H9 (cell line): ENCODE results near the gene TARBP2. TPM values are rescaled to one million over a fixed set of nuclear protein-coding genes. Genes with fewer than 3 reads are reported as not detected.

ENCODE experiments used
- DNase-seq: peaks from one replicate; pipeline ENCODE4 v3.0.0-alpha.2; 2017
- H2AFZ ChIP-seq: one replicate; pipeline ENCODE4 v1.6.1; 2013; ENCODE audit warnings: mild to moderate bottlenecking, low read length, control low read depth, moderate library complexity
- H2AK5ac ChIP-seq: 2 replicates; pipeline ENCODE4 v1.6.1; 2013; ENCODE audit warnings: low read length, control low read depth, mixed read lengths; ENCODE audit not compliant: insufficient read length
- H2BK120ac ChIP-seq: one replicate; pipeline ENCODE4 v1.6.1; 2013; ENCODE audit warnings: low read depth, mild to moderate bottlenecking, low read length, control low read depth, inconsistent platforms; ENCODE audit not compliant: poor library complexity, severe bottlenecking
- H2BK12ac ChIP-seq: 2 replicates; pipeline ENCODE4 v1.6.1; 2013; ENCODE audit warnings: low read length, control low read depth, mixed read lengths, low read depth; ENCODE audit not compliant: insufficient read length
- H2BK15ac ChIP-seq: 2 replicates; pipeline ENCODE4 v1.6.1; 2013; ENCODE audit warnings: low read depth, low read length, control low read depth
- H2BK20ac ChIP-seq: one replicate; pipeline ENCODE4 v1.6.1; 2013; ENCODE audit warnings: low read depth, mild to moderate bottlenecking, low read length, control low read depth, inconsistent platforms; ENCODE audit not compliant: poor library complexity, severe bottlenecking
- H2BK5ac ChIP-seq: 2 replicates; pipeline ENCODE4 v1.6.1; 2013; ENCODE audit warnings: low read length, control low read depth, mixed read lengths; ENCODE audit not compliant: insufficient read length
- H3K14ac ChIP-seq: 2 replicates; pipeline ENCODE4 v1.6.1; 2013; ENCODE audit warnings: low read length, control low read depth; ENCODE audit not compliant: insufficient read depth
- H3K18ac ChIP-seq: 2 replicates; pipeline ENCODE4 v1.6.1; 2013; ENCODE audit warnings: low read depth, mild to moderate bottlenecking, mixed read lengths, low read length, control low read depth; ENCODE audit not compliant: insufficient read length
- H3K23ac ChIP-seq: 2 replicates; pipeline ENCODE4 v1.6.1; 2013; ENCODE audit warnings: low read length, control low read depth, mixed read lengths, low read depth; ENCODE audit not compliant: insufficient read length
- H3K23me2 ChIP-seq: 2 replicates; pipeline ENCODE4 v1.6.1; 2013; ENCODE audit warnings: low read depth, mild to moderate bottlenecking, mixed read lengths, low read length, control low read depth; ENCODE audit not compliant: insufficient read length, poor library complexity, severe bottlenecking
- H3K27ac ChIP-seq: 2 replicates; pipeline ENCODE4 v1.5.1; 2013; ENCODE audit warnings: low read length, control low read depth, mixed read lengths, low read depth; ENCODE audit not compliant: insufficient read length
- H3K27me3 ChIP-seq: 2 replicates; pipeline ENCODE4 v1.6.1; 2013; ENCODE audit warnings: low read length, control low read depth, inconsistent platforms; ENCODE audit not compliant: insufficient read depth
- H3K4ac ChIP-seq: 2 replicates; pipeline ENCODE4 v1.6.1; 2013; ENCODE audit warnings: low read depth, mild to moderate bottlenecking, control low read depth, inconsistent platforms, low read length, moderate library complexity
- H3K4me1 ChIP-seq: 2 replicates; pipeline ENCODE4 v1.6.1; 2013; ENCODE audit warnings: low read length, control low read depth, inconsistent platforms; ENCODE audit not compliant: insufficient read depth
- H3K4me2 ChIP-seq: 2 replicates; pipeline ENCODE4 v1.6.1; 2013; ENCODE audit warnings: low read length, control low read depth, mixed read lengths; ENCODE audit not compliant: insufficient read length, insufficient read depth
- H3K56ac ChIP-seq: 2 replicates; pipeline ENCODE4 v1.6.1; 2013; ENCODE audit warnings: low read depth, mild to moderate bottlenecking, mixed read lengths, low read length, control low read depth; ENCODE audit not compliant: insufficient read length
- H3K79me1 ChIP-seq: 2 replicates; pipeline ENCODE4 v1.6.1; 2013; ENCODE audit warnings: low read depth, mild to moderate bottlenecking, moderate library complexity, low read length, control low read depth, inconsistent platforms; ENCODE audit not compliant: insufficient read depth, poor library complexity, severe bottlenecking
- H3K79me2 ChIP-seq: 2 replicates; pipeline ENCODE4 v1.6.1; 2013; ENCODE audit warnings: low read length, control low read depth, inconsistent platforms; ENCODE audit not compliant: insufficient read depth
- H3K9ac ChIP-seq: 2 replicates; pipeline ENCODE4 v1.6.1; 2013; ENCODE audit warnings: low read length, control low read depth, mixed read lengths; ENCODE audit not compliant: insufficient read length; ENCODE audit errors: extremely low read depth
- H3K9me3 ChIP-seq: one replicate; pipeline ENCODE4 v1.6.1; 2013; ENCODE audit warnings: low read depth, low read length, inconsistent platforms; ENCODE audit not compliant: control insufficient read depth
- H3T11ph ChIP-seq: one replicate; pipeline ENCODE4 v1.6.1; 2013; ENCODE audit warnings: mild to moderate bottlenecking, low read length, control low read depth, inconsistent platforms
- H4K20me1 ChIP-seq: one replicate; pipeline ENCODE4 v1.6.1; 2013; ENCODE audit not compliant: control insufficient read depth, insufficient read length, insufficient read depth
- H4K5ac ChIP-seq: 2 replicates; pipeline ENCODE4 v1.6.1; 2013; ENCODE audit warnings: low read depth, mild to moderate bottlenecking, mixed read lengths, low read length, control low read depth; ENCODE audit not compliant: insufficient read length
- H4K8ac ChIP-seq: replicated peaks from 2 replicates; pipeline ENCODE4 v1.6.1; 2013; ENCODE audit warnings: low read length, control low read depth, mixed read lengths, low read depth; ENCODE audit not compliant: insufficient read length
- H4K91ac ChIP-seq: 2 replicates; pipeline ENCODE4 v1.6.1; 2013; ENCODE audit warnings: low read depth, mild to moderate bottlenecking, moderate library complexity, mixed read lengths, low read length, control low read depth; ENCODE audit not compliant: insufficient read length
- H3K27ac Mint-ChIP-seq, 3 experiments: 2 replicates in 2 of 3; 3 replicates in 1 of 3; pipeline ENCODE4 v1.8.0; 2020 to 2021; ENCODE audit warnings: mixed read lengths in 3 of 3, mild to moderate bottlenecking in 1 of 3, moderate library complexity in 1 of 3
- H3K27me3 Mint-ChIP-seq: 2 replicates; pipeline ENCODE4 v1.8.0; 2021; ENCODE audit warnings: low read depth, mild to moderate bottlenecking, moderate library complexity, mixed read lengths
- H3K36me3 Mint-ChIP-seq, 3 experiments: 2 replicates in 2 of 3; 3 replicates in 1 of 3; pipeline ENCODE4 v1.8.0; 2020 to 2021; ENCODE audit warnings: low read depth in 3 of 3, mixed read lengths in 3 of 3; ENCODE audit not compliant: insufficient read depth in 1 of 3
- H3K4me1 Mint-ChIP-seq, 2 experiments: 2 replicates each; pipeline ENCODE4 v1.8.0; 2020; ENCODE audit warnings: mixed read lengths in 2 of 2
- H3K4me3 Mint-ChIP-seq, 2 experiments: 2 replicates in 1 of 2; 3 replicates in 1 of 2; pipeline ENCODE4 v1.8.0; 2020 to 2021; ENCODE audit warnings: mild to moderate bottlenecking in 2 of 2, mixed read lengths in 2 of 2, moderate library complexity in 1 of 2
- H3K9me3 Mint-ChIP-seq, 2 experiments: 2 replicates in 1 of 2; 3 replicates in 1 of 2; pipeline ENCODE4 v1.8.0; 2020; ENCODE audit warnings: mild to moderate bottlenecking in 2 of 2, mixed read lengths in 2 of 2, moderate library complexity in 1 of 2
- WGBS: extraction: QIAGEN DNeasy Blood & Tissue Kit; methylation state at CpG from one replicate; pipeline ENCODE4 v1.1.7; 2013; ENCODE audit warnings: missing lambda C conversion rate, low lambda C conversion rate, mixed read lengths; ENCODE audit not compliant: insufficient read length; ENCODE audit errors: extremely low coverage; 5-methylcytosine and 5-hydroxymethylcytosine counted together
- total RNA-seq: library from RNA; stranded (reverse); gene quantifications from 2 replicates; pipeline ENCODE4 v1.2.1, GENCODE V29; 2021
- TF ChIP-seq, protein P1 (sequence below): fragments of 200-600 bp; sonication (generic); conservative IDR thresholded peaks from 3 replicates; pipeline ENCODE4 v1.8.0; 2021; ENCODE audit warnings: antibody characterized with exemption, mild to moderate bottlenecking

Gene TARBP2
- total RNA-seq, 1 experiment from 2014 or later: 79.2 TPM

- Histone ChIP-seq H2BK12ac (no peak overlapping the region), H3K23me2 (peaks cover 14% of the 10 kb centered on the region), H3K9me3 (no peaks in the 10 kb centered on the region), H3K27ac (no peak overlapping the region), H3K4ac (no peak overlapping the region), H4K91ac (no peak overlapping the region), H3K23ac (no peak overlapping the region), H3K79me1 (peaks cover 2% of the 10 kb centered on the region), H3K14ac (no peak overlapping the region), H2BK20ac (no peak overlapping the region), H3K79me2 (no peaks in the 10 kb centered on the region), H3K56ac (no peak overlapping the region), H3K4me2 (peak overlapping the region; percentile 74), H2AK5ac (no peak overlapping the region), H3K27me3 (no peaks in the 10 kb centered on the region), H4K5ac (no peak overlapping the region), H2BK5ac (no peak overlapping the region), H2BK15ac (no peak overlapping the region), H3K4me1 (peaks cover 6% of the 10 kb centered on the region; the same call in 1 of the 2 replicates), H4K20me1 (peaks cover 2% of the 10 kb centered on the region), H3K18ac (no peak overlapping the region), H4K8ac (no peak overlapping the region), H2AFZ (no peak overlapping the region), H3T11ph (no peak overlapping the region), H2BK120ac (no peak overlapping the region), H3K9ac (peak overlapping the region; percentile 20)
- WGBS: no CpG with 5 or more reads among the region's 11 CpGs
- no peak for DNase-seq
- Mint-ChIP-seq H3K27me3 (no peaks in the 10 kb centered on the region; the same call in none of the 2 replicates), H3K9me3 (no peaks in the 10 kb centered on the region), H3K4me1 (peaks cover 55 to 61% of the 10 kb centered on the region in 2 experiments), H3K36me3 (peaks cover 0 to 11% (median 1%) of the 10 kb centered on the region in 3 experiments; a peak in 1 of 7 replicates), H3K27ac (peak overlapping the region; percentile 94 to 98 (median 97); a peak in 5 of 7 replicates), H3K4me3 (peak overlapping the region; percentile 72 to 93)
- TF ChIP-seq, protein P1, sequence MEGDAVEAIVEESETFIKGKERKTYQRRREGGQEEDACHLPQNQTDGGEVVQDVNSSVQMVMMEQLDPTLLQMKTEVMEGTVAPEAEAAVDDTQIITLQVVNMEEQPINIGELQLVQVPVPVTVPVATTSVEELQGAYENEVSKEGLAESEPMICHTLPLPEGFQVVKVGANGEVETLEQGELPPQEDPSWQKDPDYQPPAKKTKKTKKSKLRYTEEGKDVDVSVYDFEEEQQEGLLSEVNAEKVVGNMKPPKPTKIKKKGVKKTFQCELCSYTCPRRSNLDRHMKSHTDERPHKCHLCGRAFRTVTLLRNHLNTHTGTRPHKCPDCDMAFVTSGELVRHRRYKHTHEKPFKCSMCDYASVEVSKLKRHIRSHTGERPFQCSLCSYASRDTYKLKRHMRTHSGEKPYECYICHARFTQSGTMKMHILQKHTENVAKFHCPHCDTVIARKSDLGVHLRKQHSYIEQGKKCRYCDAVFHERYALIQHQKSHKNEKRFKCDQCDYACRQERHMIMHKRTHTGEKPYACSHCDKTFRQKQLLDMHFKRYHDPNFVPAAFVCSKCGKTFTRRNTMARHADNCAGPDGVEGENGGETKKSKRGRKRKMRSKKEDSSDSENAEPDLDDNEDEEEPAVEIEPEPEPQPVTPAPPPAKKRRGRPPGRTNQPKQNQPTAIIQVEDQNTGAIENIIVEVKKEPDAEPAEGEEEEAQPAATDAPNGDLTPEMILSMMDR: no peak
Observed at GRCh38 chr12:53493610-53494391, 7.3 kb upstream of the TARBP2 start.
